ENCODE results near the gene KRTAP10-1. TPM values are rescaled to one million over a fixed set of nuclear protein-coding genes. Genes with fewer than 3 reads are reported as not detected.
A peak's percentile ranks its signal among the peaks of the same experiment; 100 is the strongest.

The KRTAP10-1 gene
- total and polyA plus RNA-seq, 2 of the 8 experiments (the other 6 are each of a cell fraction or from before 2014, with no cell fraction given), result 0.08 TPM; not detected in 1

GRCh38 chr21:44519346-44520325 is 20.4 kb downstream of the KRTAP10-1 start (continued):
- TF ChIP-seq SAP30 (IDR thresholded peaks at IDR 0.05; ENCODE audit: insufficient read depth, insufficient replicate concordance, low read length) (no peak), E2F6 (IDR thresholded peaks at IDR 0.05) (0 out of 2 replicates have a peak, but pooled peaks have one; percentile 8), SP4 (IDR thresholded peaks at IDR 0.05; ENCODE audit: low read length) (no peak), POLR2AphosphoS5 (IDR thresholded peaks at IDR 0.05; ENCODE audit: low read depth, low read length) (0 out of 2 replicates have a peak, but pooled peaks have one; percentile 34), SRF (IDR thresholded peaks at IDR 0.05; ENCODE audit: low read depth, low read length) (no peak), KDM5A (IDR thresholded peaks at IDR 0.05; ENCODE audit: low read length) (no peak), CHD1 (IDR thresholded peaks at IDR 0.05; ENCODE audit: low read depth, low read length) (no peak), CBX5 (IDR thresholded peaks at IDR 0.05; ENCODE audit: low read depth, low read length) (no peak), PHF8 (conservative IDR thresholded peaks at IDR 0.05; ENCODE audit: low read depth, low read length) (no peak)

Data from H1 (cell line).